WTC11 (cell line): ENCODE measurements around the gene SRP9. TPM values are rescaled to one million over a fixed set of nuclear protein-coding genes. Genes with fewer than 3 reads are reported as not detected.

ENCODE experiments used
- ATAC-seq: fragments of 200-7000 bp; cut with Tn5 transposase; 2 replicates; pipeline ENCODE4 v1.10.0; 2021; ENCODE audit warnings: mild to moderate bottlenecking, moderate library complexity
- CTCF ChIA-PET: fragments of 300-600 bp; sonication (Branson Sonifier 250); formaldehyde crosslinking; loops from one replicate; lab custom pipeline; 2021; ENCODE audit warnings: antibody characterized with exemption; lab: Charles Lee
- POLR2A ChIA-PET: fragments of 350-600 bp; sonication (Branson Sonifier 250); formaldehyde crosslinking; loops from one replicate; lab custom pipeline; 2021; ENCODE audit warnings: antibody characterized with exemption; lab: Charles Lee
- DNase-seq: peaks from one replicate; pipeline ENCODE4 v3.0.0; 2021; ENCODE audit warnings: low spot score
- H3K27ac Mint-ChIP-seq: 2 replicates; pipeline ENCODE4 v1.8.0; 2021; ENCODE audit warnings: mixed read lengths
- H3K27me3 Mint-ChIP-seq: 2 replicates; pipeline ENCODE4 v1.8.0; 2021; ENCODE audit warnings: low read depth, mild to moderate bottlenecking, moderate library complexity, mixed read lengths
- H3K36me3 Mint-ChIP-seq: 2 replicates; pipeline ENCODE4 v1.8.0; 2021; ENCODE audit warnings: mixed read lengths
- H3K4me1 Mint-ChIP-seq: 2 replicates; pipeline ENCODE4 v1.8.0; 2022; ENCODE audit warnings: mixed read lengths
- H3K4me3 Mint-ChIP-seq: 2 replicates; pipeline ENCODE4 v1.8.0; 2021; ENCODE audit warnings: mild to moderate bottlenecking, moderate library complexity, mixed read lengths
- H3K9me3 Mint-ChIP-seq: 2 replicates; pipeline ENCODE4 v1.8.0; 2021; ENCODE audit warnings: mixed read lengths
- AFF4 ChIP-seq: sonication (generic); formaldehyde crosslinking; IDR thresholded peaks from 2 replicates; pipeline ENCODE4 v1.8.1; 2023; ENCODE audit warnings: mild to moderate bottlenecking, missing genetic modification reagents, borderline replicate concordance
- ERG ChIP-seq: fragments of 250-450 bp; sonication (Bioruptor Pico); IDR thresholded peaks from 2 replicates; pipeline ENCODE4 v1.8.0; 2021; ENCODE audit warnings: mild to moderate bottlenecking
- FOXJ3 ChIP-seq: sonication (generic); formaldehyde crosslinking; IDR thresholded peaks from 2 replicates; pipeline ENCODE4 v1.9.0; 2021; ENCODE audit warnings: missing genetic modification reagents, mild to moderate bottlenecking, borderline replicate concordance
- FOXK1 ChIP-seq: sonication (generic); formaldehyde crosslinking; IDR thresholded peaks from 2 replicates; pipeline ENCODE4 v1.8.0; 2022; ENCODE audit warnings: mild to moderate bottlenecking, moderate library complexity, missing genetic modification reagents
- HMGXB4 ChIP-seq: sonication (generic); formaldehyde crosslinking; IDR thresholded peaks from 2 replicates; pipeline ENCODE4 v1.8.1; 2023; ENCODE audit warnings: mild to moderate bottlenecking, moderate library complexity, missing genetic modification reagents
- IRF1 ChIP-seq: sonication (generic); formaldehyde crosslinking; IDR thresholded peaks from 2 replicates; pipeline ENCODE4 v1.8.0; 2023; ENCODE audit warnings: missing genetic modification reagents
- IRF2 ChIP-seq: sonication (generic); formaldehyde crosslinking; IDR thresholded peaks from 2 replicates; pipeline ENCODE4 v1.8.0; 2022; ENCODE audit warnings: low read depth, missing genetic modification reagents, borderline replicate concordance
- NR3C1 ChIP-seq: sonication (generic); formaldehyde crosslinking; conservative IDR thresholded peaks from 2 replicates; pipeline ENCODE4 v1.8.1; 2023; ENCODE audit warnings: low read depth, mild to moderate bottlenecking, missing genetic modification reagents
- PREB ChIP-seq: sonication (generic); formaldehyde crosslinking; IDR thresholded peaks from 2 replicates; pipeline ENCODE4 v1.8.1; 2022; ENCODE audit warnings: mild to moderate bottlenecking, missing genetic modification reagents, moderate library complexity, borderline replicate concordance
- PRRX2 ChIP-seq: fragments of 250-450 bp; sonication (Bioruptor Pico); IDR thresholded peaks from 2 replicates; pipeline ENCODE4 v1.8.0; 2021; ENCODE audit warnings: mild to moderate bottlenecking
- STAT6 ChIP-seq: sonication (generic); formaldehyde crosslinking; conservative IDR thresholded peaks from 2 replicates; pipeline ENCODE4 v1.8.1; 2023; ENCODE audit warnings: mild to moderate bottlenecking, low read depth, missing genetic modification reagents, moderate library complexity
- TEAD1 ChIP-seq: sonication (generic); formaldehyde crosslinking; IDR thresholded peaks from 2 replicates; pipeline ENCODE4 v1.8.0; 2022; ENCODE audit warnings: mild to moderate bottlenecking, missing genetic modification reagents
- USF2 ChIP-seq: sonication (generic); formaldehyde crosslinking; IDR thresholded peaks from 2 replicates; pipeline ENCODE4 v1.8.1; 2023; ENCODE audit warnings: mild to moderate bottlenecking, missing genetic modification reagents, moderate library complexity
- ZNF532 ChIP-seq: fragments of 250-450 bp; sonication (Bioruptor Pico); IDR thresholded peaks from 2 replicates; pipeline ENCODE4 v1.9.0; 2021; ENCODE audit warnings: mild to moderate bottlenecking, borderline replicate concordance
- total RNA-seq: library from RNA; stranded (reverse); gene quantifications from 3 replicates; pipeline ENCODE4 v1.2.3, GENCODE V29; 2021

The SRP9 gene
- total RNA-seq, 1 experiment from 2014 or later: 375 TPM

- Mint-ChIP-seq H3K4me1 (peaks cover 40% of the 10 kb centered on the region), H3K36me3 (no peaks in the 10 kb centered on the region), H3K27ac (no peak overlapping the region), H3K4me3 (no peak overlapping the region)
- DNase-seq: no peak
- POLR2A ChIA-PET: no interaction called here
- TF ChIP-seq FOXJ3 (CRISPR knock-in tag): no peak
- TF ChIP-seq, all 79 proteins: peak for 0
- ATAC-seq: no peak
- CTCF ChIA-PET: interaction anchor here (0.5 to 0.6 kb wide), 2 partner anchors 84 to 109 kb away, joined by 3 read pairs; no protein-coding TSS in a partner anchor
- Mint-ChIP-seq H3K27me3 (peaks cover 6% of the 10 kb centered on the region), H3K9me3 (no peaks in the 10 kb centered on the region)
Measured at GRCh38 chr1:225750420-225750819, 27.2 kb upstream of the SRP9 start.

GRCh38 chr1:225750875-225751824 lies 26.5 kb upstream of the SRP9 start:
- Mint-ChIP-seq H3K9me3 (no peaks in the 10 kb centered on the region), H3K27ac (no peak overlapping the region), H3K4me1 (peaks cover 38% of the 10 kb centered on the region), H3K27me3 (peaks cover 2% of the 10 kb centered on the region), H3K36me3 (no peaks in the 10 kb centered on the region), H3K4me3 (no peak overlapping the region)
- ATAC-seq: no peak
- ChIA-PET CTCF (no interaction called here), POLR2A (interaction anchor here (1.5 kb wide), 1 partner anchor 21 kb away, joined by 4 read pairs; no protein-coding TSS in a partner anchor)
- no peak for DNase-seq
- no peak for TF ChIP-seq IRF2
- TF ChIP-seq PREB: no peak
- TF ChIP-seq FOXJ3 (CRISPR knock-in tag): no peak
- no peak for TF ChIP-seq TEAD1 (CRISPR knock-in tag)
- no peak for TF ChIP-seq HMGXB4 (CRISPR knock-in tag)
- no peak for TF ChIP-seq USF2
- TF ChIP-seq ERG (CRISPR knock-in tag): no peak
- TF ChIP-seq PRRX2 (CRISPR knock-in tag): no peak
- TF ChIP-seq NR3C1 (CRISPR knock-in tag): no peak
- TF ChIP-seq IRF1: no peak
- no peak for TF ChIP-seq AFF4
- no peak for TF ChIP-seq FOXK1 (CRISPR knock-in tag)
- no peak for TF ChIP-seq ZNF532 (CRISPR knock-in tag)
- TF ChIP-seq STAT6: no peak
